Stimulated activated CD4-positive, alpha-beta T cell treated with anti-CD3 and anti-CD28 coated beads, TNF-alpha, amount 100 ng/mL, for 4 hours (primary cell): ENCODE results near the gene EML1.

Experiments
- DNase-seq, 3 experiments: peaks; one replicate each; pipeline ENCODE4 v3.0.0-alpha.2; 2020; ENCODE audit warnings: low read depth in 3 of 3

Gene EML1

GRCh38 chr14:99793213-99794150 lies at the start of gene EML1:
TSS of gene EML1 (plus strand) at chr14:99793413. CDS start at chr14:99793477, 64 bp downstream.
- peak; percentile 44 to 67 (median 56) for DNase-seq

GRCh38 chr14:99744199-99744872 lies 48.9 kb upstream of the EML1 start:
- DNase-seq, result no peak

GRCh38 chr14:99744873-99745224 lies 48.4 kb upstream of the EML1 start:
- DNase-seq, result no peak

- no peak for DNase-seq
Measured at GRCh38 chr14:99745307-99745951, 47.8 kb upstream of the EML1 start.

- DNase-seq, result no peak
Measured at GRCh38 chr14:99747167-99747566, 46.0 kb upstream of the EML1 start.

GRCh38 chr14:99747582-99748330 lies 45.5 kb upstream of the EML1 start:
- DNase-seq, result no peak

GRCh38 chr14:99748529-99748928 lies 44.7 kb upstream of the EML1 start:
- DNase-seq, result no peak

GRCh38 chr14:99749142-99749541 lies 44.1 kb upstream of the EML1 start:
- DNase-seq, result no peak

- no peak for DNase-seq
Measured at GRCh38 chr14:99749763-99750715, 43.2 kb upstream of the EML1 start.

GRCh38 chr14:99750746-99751450 lies 42.3 kb upstream of the EML1 start:
- DNase-seq, result no peak

GRCh38 chr14:99751539-99752485 lies 41.4 kb upstream of the EML1 start:
- DNase-seq, result no peak

- no peak for DNase-seq
Measured at GRCh38 chr14:99752486-99753121, 40.6 kb upstream of the EML1 start.

GRCh38 chr14:99753225-99754140 lies 39.7 kb upstream of the EML1 start:
- DNase-seq, result no peak

GRCh38 chr14:99754141-99755067 lies 38.8 kb upstream of the EML1 start:
- DNase-seq, result no peak

GRCh38 chr14:99755068-99755405 lies 38.2 kb upstream of the EML1 start:
- no peak for DNase-seq
